ENCODE results near the gene TSPAN9.

The TSPAN9 gene

DNA sequence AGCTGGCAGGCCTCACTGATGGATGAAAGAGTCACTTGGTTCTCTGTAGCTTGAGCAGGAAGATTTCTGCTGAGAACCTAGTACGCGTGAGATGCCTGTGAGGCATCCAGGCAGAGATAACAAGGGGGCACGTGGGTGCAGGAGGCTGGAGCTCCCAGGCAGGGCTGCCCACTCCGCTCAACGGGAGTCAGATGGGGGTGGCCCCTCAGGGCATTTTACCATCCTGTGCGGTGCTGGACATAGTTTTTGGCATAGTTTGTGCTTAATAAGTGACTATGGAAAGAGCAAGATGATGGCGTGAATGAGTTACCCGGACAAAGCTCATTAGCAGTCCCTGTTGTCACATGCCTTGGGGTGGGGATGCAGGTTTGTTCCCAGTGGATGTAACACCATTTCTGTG is 182.8 kb downstream of the TSPAN9 start:
- H3K27me3 Mint-ChIP-seq = no peaks in the 10 kb centered on the region
- H3K9me3 Mint-ChIP-seq = no peaks in the 10 kb centered on the region
- H3K27ac Mint-ChIP-seq = no peak overlapping the region
- H3K4me1 Mint-ChIP-seq = no peaks in the 10 kb centered on the region
- no peak overlapping the region for H3K4me3 Mint-ChIP-seq
- no peaks in the 10 kb centered on the region for H3K36me3 Mint-ChIP-seq

DNA sequence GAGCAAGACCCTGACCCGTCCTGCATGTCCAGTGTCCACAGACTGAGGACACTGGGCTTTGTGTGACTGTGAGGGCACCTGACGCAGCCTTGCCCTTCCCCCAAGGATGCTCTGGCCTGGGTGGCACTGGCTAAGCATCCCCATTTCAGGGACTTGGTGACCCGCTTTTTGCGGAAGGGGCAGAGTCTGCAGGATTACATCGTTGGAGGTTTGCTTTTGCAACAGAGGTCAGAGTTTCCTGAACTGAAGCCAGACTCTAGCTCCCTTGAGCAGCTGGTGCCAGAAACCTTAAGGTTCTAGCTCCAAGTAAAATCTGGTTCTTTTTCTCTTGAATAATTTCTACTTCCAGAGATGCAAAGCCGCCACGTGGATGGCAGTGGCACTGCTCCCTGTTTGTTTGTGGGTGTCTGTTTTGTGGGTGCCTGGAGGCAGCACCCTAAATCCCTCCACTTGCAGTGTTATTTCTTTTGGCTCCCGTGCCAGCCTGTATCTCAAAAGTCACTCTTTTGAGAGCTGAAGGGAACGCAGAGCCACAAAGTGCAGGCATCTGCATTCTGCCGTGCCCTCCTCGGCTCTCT is 184.7 kb downstream of the TSPAN9 start:
- no peaks in the 10 kb centered on the region for H3K4me1 Mint-ChIP-seq
- no peaks in the 10 kb centered on the region for H3K9me3 Mint-ChIP-seq
- H3K36me3 Mint-ChIP-seq = no peaks in the 10 kb centered on the region
- no peak overlapping the region for H3K27ac Mint-ChIP-seq
- H3K27me3 Mint-ChIP-seq = no peaks in the 10 kb centered on the region
- no peak overlapping the region for H3K4me3 Mint-ChIP-seq

DNA sequence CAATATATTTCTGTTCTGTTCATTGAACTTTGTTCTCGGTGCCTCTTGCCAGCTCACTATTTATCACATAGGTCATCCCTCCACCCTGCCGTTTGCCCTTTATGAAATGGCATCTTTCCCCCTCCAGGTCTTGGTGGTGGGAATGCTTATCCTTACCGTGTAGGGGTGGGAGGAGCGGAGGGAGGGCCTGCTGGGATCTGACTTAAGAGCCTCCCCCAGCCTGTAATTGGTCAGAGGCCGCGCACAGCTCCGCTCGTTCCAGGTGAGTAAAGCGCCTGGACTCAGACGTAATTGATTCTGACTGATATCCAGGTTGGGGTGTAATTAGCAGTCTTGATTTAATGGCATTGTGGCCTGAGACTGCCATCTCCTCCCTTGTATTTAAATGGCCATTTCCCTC is 185.3 kb downstream of the TSPAN9 start:
- Mint-ChIP-seq H3K27ac (no peak overlapping the region), H3K4me3 (no peak overlapping the region), H3K27me3 (no peaks in the 10 kb centered on the region), H3K4me1 (no peaks in the 10 kb centered on the region), H3K36me3 (no peaks in the 10 kb centered on the region), H3K9me3 (no peaks in the 10 kb centered on the region)

DNA sequence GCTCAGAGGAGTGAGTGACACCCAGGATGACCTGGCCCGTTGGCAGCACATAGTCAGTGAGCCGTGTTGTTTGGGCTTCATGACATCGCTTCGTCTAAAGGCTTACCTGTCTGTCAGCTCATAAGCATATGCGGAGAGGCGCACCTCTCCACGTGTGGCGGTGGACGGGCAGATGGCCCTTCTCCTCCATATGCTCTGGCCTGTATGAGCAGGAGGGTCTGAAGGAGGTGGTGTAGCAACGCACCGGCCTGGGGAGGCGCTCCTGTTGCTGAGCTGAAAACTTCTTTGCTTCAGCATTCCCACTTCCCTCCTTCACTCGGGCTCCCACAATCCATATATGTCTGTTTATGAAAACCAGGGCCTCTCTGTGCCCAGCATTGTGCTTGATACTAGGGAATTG is 186.1 kb downstream of the TSPAN9 start:
- Mint-ChIP-seq H3K27me3 (no peaks in the 10 kb centered on the region), H3K9me3 (no peaks in the 10 kb centered on the region), H3K4me1 (no peaks in the 10 kb centered on the region), H3K36me3 (no peaks in the 10 kb centered on the region), H3K4me3 (no peak overlapping the region), H3K27ac (no peak overlapping the region)

DNA sequence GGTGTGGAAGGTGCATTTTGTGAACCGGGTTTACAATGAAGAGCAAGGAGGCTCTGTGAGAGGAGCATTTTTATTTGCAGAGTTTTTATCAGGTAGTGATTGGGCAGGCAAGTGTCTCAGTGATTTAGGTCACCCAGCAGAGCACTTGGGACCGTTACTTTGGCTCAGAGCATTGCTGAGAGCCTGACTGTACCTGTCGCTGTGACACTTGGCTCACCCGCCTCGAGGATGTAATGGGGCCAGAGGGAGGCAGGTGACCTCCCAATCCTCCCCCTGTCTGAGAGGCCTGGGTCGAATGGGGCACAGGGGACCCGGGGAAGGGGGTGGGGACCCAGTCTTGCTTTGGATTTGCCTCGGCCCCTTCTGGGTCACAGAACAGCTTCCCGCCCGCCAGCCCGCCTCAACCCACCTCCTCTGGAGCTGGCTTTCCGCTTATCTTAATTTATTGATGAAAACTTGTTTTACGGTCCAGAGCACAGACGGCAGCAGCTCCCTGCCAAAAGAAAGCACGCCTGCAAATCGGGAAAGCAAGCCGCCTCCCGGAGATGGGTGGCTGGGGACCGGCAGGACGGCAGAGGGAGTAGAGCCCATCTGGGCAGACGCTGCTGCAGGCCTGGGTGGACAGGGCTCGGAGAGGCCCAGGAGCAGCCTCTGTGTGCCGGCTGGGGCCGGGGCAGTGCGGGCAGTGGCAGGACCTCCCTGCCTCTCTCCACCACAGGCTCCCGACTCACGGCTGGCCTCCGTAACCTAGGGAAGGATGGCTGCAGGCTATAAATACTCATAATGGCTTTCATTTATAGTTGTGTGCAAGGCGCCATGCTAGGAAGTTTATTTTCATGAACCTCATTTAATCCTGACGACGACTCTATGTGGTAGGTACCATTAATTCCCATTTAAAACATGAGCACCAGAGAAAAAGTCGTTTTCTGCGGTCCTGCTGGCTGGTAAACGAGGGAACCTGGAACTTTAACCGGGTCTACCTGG is 187.1 kb downstream of the TSPAN9 start:
- no peak overlapping the region for H3K4me3 Mint-ChIP-seq
- H3K9me3 Mint-ChIP-seq = no peaks in the 10 kb centered on the region
- H3K27ac Mint-ChIP-seq = no peak overlapping the region
- no peaks in the 10 kb centered on the region for H3K4me1 Mint-ChIP-seq
- H3K27me3 Mint-ChIP-seq = no peaks in the 10 kb centered on the region
- no peaks in the 10 kb centered on the region for H3K36me3 Mint-ChIP-seq

DNA sequence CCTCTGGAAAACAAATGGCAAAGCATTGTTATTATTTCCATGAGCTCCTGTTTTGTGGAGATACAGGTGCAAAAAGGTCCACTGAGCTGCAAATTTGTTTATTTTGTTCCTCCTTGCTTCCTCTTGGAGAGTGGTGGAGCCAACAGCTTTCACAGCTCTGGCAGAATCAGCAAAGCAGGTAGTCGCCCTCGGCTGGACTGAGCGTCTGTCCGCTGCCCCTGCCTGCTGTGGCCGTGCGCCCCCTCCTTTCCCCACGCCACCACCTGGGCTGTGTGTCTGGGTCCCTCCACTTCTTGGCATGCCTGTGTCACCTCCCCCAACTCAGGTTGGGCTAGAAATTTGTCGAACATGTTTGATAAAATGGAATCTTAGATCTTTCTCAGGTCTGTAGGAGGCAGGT is 188.2 kb downstream of the TSPAN9 start:
- H3K36me3 Mint-ChIP-seq = no peaks in the 10 kb centered on the region
- H3K4me3 Mint-ChIP-seq = no peak overlapping the region
- H3K27ac Mint-ChIP-seq = no peak overlapping the region
- no peaks in the 10 kb centered on the region for H3K9me3 Mint-ChIP-seq
- H3K4me1 Mint-ChIP-seq = no peaks in the 10 kb centered on the region
- H3K27me3 Mint-ChIP-seq = no peaks in the 10 kb centered on the region

DNA sequence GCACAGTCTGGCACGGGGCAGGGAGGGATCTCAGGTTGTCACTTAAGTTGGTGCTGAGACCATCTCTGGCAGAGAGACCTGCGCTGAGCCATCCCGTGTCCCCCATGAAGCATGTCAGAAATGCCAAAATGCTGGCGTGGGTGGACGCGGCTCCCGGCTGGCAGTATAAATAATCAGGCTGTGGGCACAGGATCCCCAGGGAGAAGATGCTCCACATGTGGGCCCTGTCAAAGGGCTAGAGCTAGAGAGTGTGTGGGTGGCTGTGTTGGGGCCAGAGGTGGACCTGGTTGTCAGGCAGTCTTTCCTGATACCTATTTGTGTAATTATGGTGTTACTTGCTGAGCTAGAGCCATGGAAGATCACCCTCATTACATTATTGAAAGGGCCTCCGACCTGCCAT is 189.5 kb downstream of the TSPAN9 start:
- Mint-ChIP-seq H3K4me1 (no peaks in the 10 kb centered on the region), H3K4me3 (no peak overlapping the region), H3K27ac (no peak overlapping the region), H3K36me3 (no peaks in the 10 kb centered on the region), H3K9me3 (no peaks in the 10 kb centered on the region), H3K27me3 (no peaks in the 10 kb centered on the region)

DNA sequence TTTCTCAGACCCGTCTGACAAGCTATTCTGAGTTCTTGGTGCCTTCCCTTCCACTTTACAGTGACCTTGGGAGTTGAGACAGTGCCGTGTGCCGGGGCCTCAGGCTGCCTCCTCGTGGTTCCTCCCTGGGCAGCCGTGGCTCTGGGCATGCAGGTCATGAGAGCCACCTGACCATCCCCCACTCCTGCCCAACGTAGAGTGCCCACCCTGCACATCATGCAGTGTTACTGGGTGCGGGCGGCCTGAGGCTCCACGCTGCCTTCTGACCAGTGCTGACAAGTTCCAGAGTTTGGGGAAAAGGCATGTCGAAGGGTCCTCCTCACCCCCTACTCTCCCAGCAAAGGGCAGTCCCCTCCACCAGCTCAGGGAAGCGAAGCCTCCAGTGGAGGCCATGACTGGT is 190.5 kb downstream of the TSPAN9 start:
- H3K4me3 Mint-ChIP-seq = no peak overlapping the region
- no peaks in the 10 kb centered on the region for H3K4me1 Mint-ChIP-seq
- H3K9me3 Mint-ChIP-seq = no peaks in the 10 kb centered on the region
- H3K27ac Mint-ChIP-seq = no peak overlapping the region
- no peaks in the 10 kb centered on the region for H3K27me3 Mint-ChIP-seq
- H3K36me3 Mint-ChIP-seq = no peaks in the 10 kb centered on the region

DNA sequence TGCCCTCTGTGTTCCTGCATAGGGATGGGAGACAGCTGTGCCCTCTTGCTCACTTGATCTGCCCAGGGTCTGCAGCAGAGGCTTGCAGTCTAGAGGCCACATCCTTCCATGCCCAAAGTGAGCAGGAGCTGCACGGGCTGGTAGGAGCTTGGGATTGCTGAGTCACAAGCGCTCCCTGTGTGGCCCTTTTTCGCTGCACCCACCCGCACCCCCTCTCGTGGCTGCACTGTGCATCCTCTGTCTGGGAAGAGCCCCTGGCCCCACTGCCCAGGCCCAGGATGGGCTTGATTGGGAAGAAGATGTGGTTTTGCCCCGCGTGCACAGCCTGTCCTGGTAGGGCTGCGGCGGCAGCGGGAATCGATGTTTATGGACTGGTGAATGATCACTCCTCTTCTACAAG is 192.4 kb downstream of the TSPAN9 start:
- Mint-ChIP-seq H3K27me3 (no peaks in the 10 kb centered on the region), H3K9me3 (no peaks in the 10 kb centered on the region), H3K27ac (no peak overlapping the region), H3K4me3 (no peak overlapping the region), H3K36me3 (no peaks in the 10 kb centered on the region), H3K4me1 (peaks cover under 1% of the 10 kb centered on the region)

DNA sequence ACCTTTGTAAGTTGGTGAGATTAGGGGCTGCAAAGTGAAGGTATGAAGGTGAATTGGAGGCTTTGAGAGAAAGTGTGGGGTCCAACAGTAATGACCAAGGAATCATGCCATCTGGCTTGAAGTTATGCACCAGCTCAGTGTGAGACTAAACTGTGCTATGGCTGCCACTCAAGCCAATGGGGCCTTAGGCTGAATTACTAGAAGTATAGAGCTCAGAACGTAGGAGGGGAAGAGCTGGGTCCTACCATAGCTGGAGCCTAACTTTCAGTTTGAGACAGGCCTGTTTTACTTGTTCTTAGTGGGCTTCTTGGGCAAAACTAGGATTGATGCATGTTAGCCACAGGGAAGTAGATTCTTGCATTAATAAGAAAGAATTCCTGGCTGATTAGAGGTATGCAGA is 194.0 kb downstream of the TSPAN9 start:
- H3K27me3 Mint-ChIP-seq = no peaks in the 10 kb centered on the region
- peaks cover 3% of the 10 kb centered on the region for H3K4me1 Mint-ChIP-seq
- H3K4me3 Mint-ChIP-seq = no peak overlapping the region
- no peaks in the 10 kb centered on the region for H3K36me3 Mint-ChIP-seq
- H3K9me3 Mint-ChIP-seq = no peaks in the 10 kb centered on the region
- H3K27ac Mint-ChIP-seq = no peak overlapping the region

DNA sequence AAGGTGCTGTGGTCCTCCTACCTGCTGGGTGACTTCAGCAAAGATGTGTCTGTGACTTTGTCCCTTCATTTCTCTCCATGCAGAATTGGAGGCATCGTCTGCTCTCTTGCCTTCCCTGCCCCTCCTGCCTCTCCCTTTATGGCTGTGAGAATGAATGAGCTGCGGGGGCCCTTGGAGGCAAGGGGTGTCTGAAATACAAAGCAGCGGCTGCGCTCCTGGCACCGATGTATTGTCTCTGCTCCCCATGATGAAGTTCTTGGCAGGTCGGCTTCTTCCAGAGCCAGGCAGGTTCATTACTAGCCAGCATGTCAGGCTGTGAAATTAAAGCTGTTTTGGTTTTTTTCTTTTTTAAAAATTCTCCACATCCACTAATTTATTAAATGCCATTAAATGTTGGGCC is 194.5 kb downstream of the TSPAN9 start:
- H3K27me3 Mint-ChIP-seq = no peaks in the 10 kb centered on the region
- H3K4me3 Mint-ChIP-seq = no peak overlapping the region
- H3K36me3 Mint-ChIP-seq = no peaks in the 10 kb centered on the region
- no peak overlapping the region for H3K27ac Mint-ChIP-seq
- peaks cover 3% of the 10 kb centered on the region for H3K4me1 Mint-ChIP-seq
- no peaks in the 10 kb centered on the region for H3K9me3 Mint-ChIP-seq

DNA sequence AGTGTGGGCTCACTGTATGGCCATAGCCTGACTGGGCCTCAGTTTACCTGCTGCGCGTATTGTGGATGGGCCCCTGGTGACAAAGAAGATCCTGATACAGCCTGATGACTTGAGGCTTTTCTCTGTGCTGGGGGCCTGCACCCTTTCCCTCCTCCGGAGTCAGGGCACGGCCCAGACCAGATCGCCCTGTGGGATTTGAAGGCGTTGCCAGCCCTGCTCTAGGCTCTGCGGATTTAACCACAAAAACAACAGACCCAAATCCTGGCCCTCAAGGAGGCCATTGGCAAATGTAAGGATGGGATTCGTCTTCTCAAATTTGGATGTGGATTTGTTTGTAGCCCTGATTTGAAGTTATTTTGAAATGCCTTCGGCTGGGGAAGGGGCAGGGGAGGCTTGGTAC is 195.8 kb downstream of the TSPAN9 start:
- no peak overlapping the region for H3K4me3 Mint-ChIP-seq
- H3K27me3 Mint-ChIP-seq = no peaks in the 10 kb centered on the region
- H3K36me3 Mint-ChIP-seq = no peaks in the 10 kb centered on the region
- no peak overlapping the region for H3K27ac Mint-ChIP-seq
- H3K9me3 Mint-ChIP-seq = no peaks in the 10 kb centered on the region
- H3K4me1 Mint-ChIP-seq = peaks cover 3% of the 10 kb centered on the region

DNA sequence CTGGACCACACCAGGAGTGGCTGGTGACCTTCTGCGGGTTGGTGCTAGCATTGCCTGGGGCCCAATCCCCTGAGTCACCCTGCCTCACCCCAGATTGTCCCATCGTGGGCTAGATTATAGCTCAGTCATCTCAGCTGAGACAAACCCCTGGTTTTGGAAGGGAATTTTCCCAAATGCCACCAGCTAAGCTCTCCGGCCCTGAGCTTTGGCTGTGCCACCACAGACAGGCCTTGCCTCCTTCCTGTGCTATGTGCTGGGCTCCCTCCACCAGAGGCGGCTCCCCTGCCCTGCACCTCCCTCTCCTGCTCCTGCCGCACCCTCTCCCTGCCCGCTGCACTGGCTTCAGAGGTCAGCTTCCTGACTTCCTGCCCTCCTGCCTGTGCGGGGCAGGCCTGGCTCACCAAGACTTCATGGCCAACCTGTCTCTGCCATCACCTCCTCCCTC is 196.3 kb downstream of the TSPAN9 start:
- H3K4me3 Mint-ChIP-seq = no peak overlapping the region
- H3K4me1 Mint-ChIP-seq = peaks cover 3% of the 10 kb centered on the region
- H3K27me3 Mint-ChIP-seq = no peaks in the 10 kb centered on the region
- H3K36me3 Mint-ChIP-seq = no peaks in the 10 kb centered on the region
- no peaks in the 10 kb centered on the region for H3K9me3 Mint-ChIP-seq
- no peak overlapping the region for H3K27ac Mint-ChIP-seq

DNA sequence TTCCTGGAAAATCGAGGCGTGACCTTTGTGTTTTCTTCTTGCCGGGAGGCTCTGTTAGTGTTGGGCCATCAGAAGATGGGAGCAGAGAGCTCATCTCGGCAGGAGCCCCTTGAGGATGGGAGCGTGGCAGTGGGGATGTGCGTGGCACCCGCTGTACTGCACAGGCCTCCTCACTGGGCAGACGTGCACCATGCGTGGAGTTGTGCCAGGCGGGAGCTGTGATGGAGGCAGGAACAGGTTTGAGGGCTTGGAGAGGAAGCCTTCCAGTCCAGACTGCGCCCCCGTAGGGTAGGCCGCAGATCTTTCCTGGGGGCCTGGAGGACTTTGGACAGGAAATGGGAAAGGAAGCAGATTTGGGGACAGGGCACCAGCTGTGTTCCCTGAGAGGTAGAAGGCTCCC is 197.5 kb downstream of the TSPAN9 start:
- no peak overlapping the region for H3K4me3 Mint-ChIP-seq
- H3K9me3 Mint-ChIP-seq = no peaks in the 10 kb centered on the region
- H3K36me3 Mint-ChIP-seq = no peaks in the 10 kb centered on the region
- H3K27me3 Mint-ChIP-seq = no peaks in the 10 kb centered on the region
- H3K4me1 Mint-ChIP-seq = peaks cover 3% of the 10 kb centered on the region
- no peak overlapping the region for H3K27ac Mint-ChIP-seq

DNA sequence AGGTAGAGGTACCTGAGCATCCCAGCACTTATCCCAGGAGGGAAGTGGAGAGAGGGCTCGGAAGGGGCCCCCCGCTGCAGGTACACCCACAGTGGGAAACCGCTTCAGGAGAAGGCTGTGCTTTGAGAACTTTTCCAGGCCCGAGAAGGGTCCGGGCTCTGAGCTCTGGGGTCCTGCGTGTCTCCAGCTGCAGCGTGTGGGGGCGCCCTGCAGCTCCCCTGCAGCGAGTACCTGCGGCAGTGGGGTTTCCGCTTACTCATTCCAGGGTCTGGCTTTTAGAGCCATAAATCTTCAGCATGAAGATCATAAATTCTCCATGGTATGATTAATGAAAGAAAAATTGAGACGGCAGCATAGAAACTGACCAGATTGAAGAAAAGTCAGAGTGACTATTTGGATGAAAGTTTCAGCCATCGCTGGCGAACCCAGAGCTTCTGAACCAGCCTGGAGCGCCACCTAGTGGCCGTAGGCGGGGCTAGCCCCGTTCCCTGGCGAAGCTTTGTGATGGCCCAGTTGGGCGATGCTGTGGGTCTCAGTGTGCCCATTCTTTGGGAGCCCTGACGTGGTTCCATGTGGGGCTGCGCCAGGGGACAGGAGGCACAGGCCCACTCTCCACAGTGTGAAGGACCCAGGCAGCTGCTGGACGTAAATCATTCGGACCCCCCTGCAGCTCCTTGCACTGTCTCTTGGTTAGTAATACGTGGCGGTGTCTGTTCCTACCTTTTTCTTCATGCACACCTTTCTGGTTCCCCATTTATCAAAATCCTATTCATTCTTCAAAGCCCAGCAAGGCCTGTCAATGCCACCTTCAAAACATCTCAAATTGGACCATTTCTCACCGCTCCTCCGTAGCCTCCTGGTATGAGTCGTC is 198.2 kb downstream of the TSPAN9 start:
- Mint-ChIP-seq H3K27me3 (no peaks in the 10 kb centered on the region), H3K9me3 (no peaks in the 10 kb centered on the region), H3K27ac (no peak overlapping the region), H3K4me1 (peaks cover 3% of the 10 kb centered on the region), H3K4me3 (peak overlapping the region; percentile 42), H3K36me3 (no peaks in the 10 kb centered on the region)

DNA sequence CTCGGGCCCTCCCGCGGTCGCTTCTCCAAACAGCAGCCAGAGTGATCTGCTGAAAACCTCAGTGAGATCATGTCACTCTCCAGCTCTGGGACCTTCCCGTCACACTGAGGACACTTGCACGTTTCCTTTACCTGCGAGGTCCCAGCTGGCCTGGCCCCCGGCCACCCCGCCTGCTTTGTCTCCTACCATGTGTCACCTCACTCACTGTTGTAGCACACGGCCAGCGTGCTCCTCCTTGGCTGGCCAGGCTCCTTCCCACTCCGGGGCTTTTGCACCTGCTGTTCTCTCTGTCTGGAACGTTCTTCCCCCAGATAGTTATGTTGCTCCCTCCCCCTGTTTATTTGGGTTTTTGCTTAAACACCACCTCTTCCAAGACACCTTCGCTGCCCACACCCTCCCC is 199.0 kb downstream of the TSPAN9 start:
- peaks cover 3% of the 10 kb centered on the region for H3K4me1 Mint-ChIP-seq
- H3K27me3 Mint-ChIP-seq = no peaks in the 10 kb centered on the region
- no peaks in the 10 kb centered on the region for H3K36me3 Mint-ChIP-seq
- H3K9me3 Mint-ChIP-seq = no peaks in the 10 kb centered on the region
- H3K4me3 Mint-ChIP-seq = no peak overlapping the region
- no peak overlapping the region for H3K27ac Mint-ChIP-seq
